ENCODE measurements around the gene NCKAP5.

NCKAP5 gene

GRCh38 chr2:133393895-133394294 lies 174.4 kb downstream of the NCKAP5 start:
- peaks cover 10% of the 10 kb centered on the region for H3K9me3 Mint-ChIP-seq
- H3K4me1 Mint-ChIP-seq: no peaks in the 10 kb centered on the region
- ATAC-seq (replicated peaks; ENCODE audit: extremely low read depth, poor library complexity, severe bottlenecking) (no peak), DNase-seq (ENCODE audit: low spot score in 2 of 2) (no peak)
- H3K27me3 Mint-ChIP-seq: no peaks in the 10 kb centered on the region
- H3K27ac Mint-ChIP-seq (ENCODE audit: low read depth): no peak overlapping the region
- no peaks in the 10 kb centered on the region for H3K36me3 Mint-ChIP-seq (ENCODE audit: insufficient read depth)
- no peak overlapping the region for H3K4me3 Mint-ChIP-seq

DNA sequence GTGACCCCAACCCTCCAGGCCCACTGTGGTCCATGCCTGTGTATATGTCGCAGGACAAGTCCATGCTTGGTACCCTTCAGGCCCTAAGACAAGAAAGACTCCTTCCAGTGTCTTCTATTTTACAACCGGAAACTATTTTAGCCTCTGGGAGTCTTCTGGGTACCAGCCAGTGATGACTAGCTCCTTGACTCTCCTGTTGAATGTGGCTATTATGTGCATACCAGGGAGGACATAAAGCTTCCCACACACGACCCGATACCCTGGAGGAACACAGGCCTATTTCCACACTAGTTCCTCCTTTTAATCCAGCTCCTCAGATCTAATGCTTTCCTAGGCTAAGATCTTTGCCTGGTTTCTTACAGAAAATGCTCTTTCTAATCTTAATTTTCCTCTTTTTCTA lies 178.1 kb downstream of the NCKAP5 start:
- Mint-ChIP-seq H3K9me3 (peaks cover 16% of the 10 kb centered on the region), H3K36me3 (ENCODE audit: insufficient read depth) (no peaks in the 10 kb centered on the region), H3K4me1 (no peaks in the 10 kb centered on the region), H3K27me3 (no peaks in the 10 kb centered on the region), H3K27ac (ENCODE audit: low read depth) (no peak overlapping the region), H3K4me3 (no peak overlapping the region)
- no peak for DNase-seq (ENCODE audit: low spot score in 2 of 2)
- ATAC-seq (replicated peaks; ENCODE audit: extremely low read depth, poor library complexity, severe bottlenecking): no peak

DNA sequence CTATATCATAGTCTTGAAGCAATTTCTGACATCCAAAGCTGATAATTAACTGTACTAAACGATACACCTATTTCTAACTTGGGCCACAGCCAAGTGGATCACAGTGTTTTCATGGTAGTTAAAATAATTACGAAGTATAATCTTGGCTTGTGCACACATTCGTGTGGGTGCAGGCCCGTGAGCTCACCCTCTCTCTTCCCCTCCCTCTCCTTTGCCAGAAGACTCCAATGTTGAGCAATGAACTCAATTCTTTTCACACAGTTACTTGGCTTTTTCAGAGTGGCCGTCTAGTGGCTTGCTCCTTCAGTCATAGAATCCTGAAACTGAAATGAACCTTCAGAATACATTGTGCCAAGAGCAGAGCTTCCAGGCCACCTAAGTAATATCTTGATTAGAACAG lies 178.7 kb downstream of the NCKAP5 start:
- peaks cover 16% of the 10 kb centered on the region for H3K9me3 Mint-ChIP-seq
- H3K4me3 Mint-ChIP-seq: no peak overlapping the region
- H3K4me1 Mint-ChIP-seq: no peaks in the 10 kb centered on the region
- ATAC-seq (replicated peaks; ENCODE audit: extremely low read depth, poor library complexity, severe bottlenecking) (no peak), DNase-seq (ENCODE audit: low spot score in 2 of 2) (no peak)
- H3K27me3 Mint-ChIP-seq: no peaks in the 10 kb centered on the region
- H3K36me3 Mint-ChIP-seq (ENCODE audit: insufficient read depth): no peaks in the 10 kb centered on the region
- H3K27ac Mint-ChIP-seq (ENCODE audit: low read depth): no peak overlapping the region

DNA sequence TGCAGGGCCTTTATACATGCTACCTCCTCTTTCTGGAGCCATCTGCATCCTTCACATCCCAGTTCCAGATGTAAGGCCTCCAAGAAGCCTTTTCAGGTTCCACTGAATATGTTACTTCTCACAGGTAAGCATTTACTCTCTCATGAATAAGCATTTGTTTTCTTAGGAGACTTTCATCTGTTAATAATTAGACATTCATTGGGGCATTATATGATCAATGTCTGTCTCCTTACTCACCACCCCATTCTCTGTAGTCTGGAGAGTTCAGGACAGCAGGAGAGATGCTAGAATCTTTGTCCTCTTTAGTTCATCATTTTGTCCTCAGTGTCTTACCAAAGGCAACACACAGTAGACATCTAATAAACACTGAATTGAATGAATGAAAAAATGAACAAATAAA lies 185.7 kb downstream of the NCKAP5 start:
- Mint-ChIP-seq H3K9me3 (peaks cover 17% of the 10 kb centered on the region), H3K27me3 (no peaks in the 10 kb centered on the region), H3K4me3 (no peak overlapping the region), H3K27ac (ENCODE audit: low read depth) (no peak overlapping the region), H3K36me3 (ENCODE audit: insufficient read depth) (no peaks in the 10 kb centered on the region), H3K4me1 (no peaks in the 10 kb centered on the region)
- no peak for ATAC-seq (replicated peaks; ENCODE audit: extremely low read depth, poor library complexity, severe bottlenecking)
- no peak for DNase-seq (ENCODE audit: low spot score in 2 of 2)

- no peak for ATAC-seq (replicated peaks; ENCODE audit: extremely low read depth, poor library complexity, severe bottlenecking)
- no peaks in the 10 kb centered on the region for H3K36me3 Mint-ChIP-seq (ENCODE audit: insufficient read depth)
- no peak overlapping the region for H3K4me3 Mint-ChIP-seq
- no peak for DNase-seq (ENCODE audit: low spot score in 2 of 2)
- H3K9me3 Mint-ChIP-seq: peaks cover 19% of the 10 kb centered on the region
- no peaks in the 10 kb centered on the region for H3K4me1 Mint-ChIP-seq
- H3K27ac Mint-ChIP-seq (ENCODE audit: low read depth): no peak overlapping the region
- no peaks in the 10 kb centered on the region for H3K27me3 Mint-ChIP-seq
These were observed 187.3 kb downstream of the NCKAP5 start for GRCh38 chr2:133380991-133381390.

- H3K4me3 Mint-ChIP-seq: no peak overlapping the region
- peaks cover 2% of the 10 kb centered on the region for H3K36me3 Mint-ChIP-seq (ENCODE audit: insufficient read depth)
- peaks cover 15% of the 10 kb centered on the region for H3K9me3 Mint-ChIP-seq
- H3K27me3 Mint-ChIP-seq: no peaks in the 10 kb centered on the region
- ATAC-seq (replicated peaks; ENCODE audit: extremely low read depth, poor library complexity, severe bottlenecking) (no peak), DNase-seq (ENCODE audit: low spot score in 2 of 2) (no peak)
- no peaks in the 10 kb centered on the region for H3K4me1 Mint-ChIP-seq
- no peak overlapping the region for H3K27ac Mint-ChIP-seq (ENCODE audit: low read depth)
These were observed 189.2 kb downstream of the NCKAP5 start for GRCh38 chr2:133378928-133379549.

- H3K4me1 Mint-ChIP-seq: no peaks in the 10 kb centered on the region
- no peak for ATAC-seq (replicated peaks; ENCODE audit: extremely low read depth, poor library complexity, severe bottlenecking)
- no peak overlapping the region for H3K27ac Mint-ChIP-seq (ENCODE audit: low read depth)
- peaks cover 2% of the 10 kb centered on the region for H3K36me3 Mint-ChIP-seq (ENCODE audit: insufficient read depth)
- DNase-seq (ENCODE audit: low spot score in 2 of 2): no peak
- no peaks in the 10 kb centered on the region for H3K27me3 Mint-ChIP-seq
- no peak overlapping the region for H3K4me3 Mint-ChIP-seq
- H3K9me3 Mint-ChIP-seq: peaks cover 15% of the 10 kb centered on the region
These were observed 189.9 kb downstream of the NCKAP5 start for GRCh38 chr2:133378386-133378785.

DNA sequence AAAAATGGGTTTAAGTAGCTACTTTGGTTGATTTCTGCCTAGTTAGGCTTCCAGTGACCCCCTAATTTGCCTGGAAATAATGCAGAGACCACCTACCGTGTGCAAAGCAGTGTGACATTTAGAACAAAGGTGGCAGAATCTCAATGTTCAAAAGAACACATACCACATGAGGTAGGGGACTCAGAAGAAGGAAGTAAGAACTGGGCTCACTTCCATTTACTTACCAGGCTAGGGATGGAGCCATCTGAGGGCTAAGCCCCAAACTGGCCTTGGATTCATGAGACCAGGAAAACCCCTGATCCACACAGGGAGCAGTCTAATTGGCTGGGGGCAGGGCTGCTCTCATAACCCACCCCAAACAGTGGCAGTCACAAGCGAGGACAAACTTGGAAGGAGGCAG lies 190.7 kb downstream of the NCKAP5 start:
- Mint-ChIP-seq H3K27ac (ENCODE audit: low read depth) (no peak overlapping the region), H3K27me3 (no peaks in the 10 kb centered on the region), H3K9me3 (peaks cover 15% of the 10 kb centered on the region), H3K36me3 (ENCODE audit: insufficient read depth) (peaks cover 2% of the 10 kb centered on the region), H3K4me1 (no peaks in the 10 kb centered on the region), H3K4me3 (no peak overlapping the region)
- DNase-seq (ENCODE audit: low spot score in 2 of 2) (no peak), ATAC-seq (replicated peaks; ENCODE audit: extremely low read depth, poor library complexity, severe bottlenecking) (no peak)

DNA sequence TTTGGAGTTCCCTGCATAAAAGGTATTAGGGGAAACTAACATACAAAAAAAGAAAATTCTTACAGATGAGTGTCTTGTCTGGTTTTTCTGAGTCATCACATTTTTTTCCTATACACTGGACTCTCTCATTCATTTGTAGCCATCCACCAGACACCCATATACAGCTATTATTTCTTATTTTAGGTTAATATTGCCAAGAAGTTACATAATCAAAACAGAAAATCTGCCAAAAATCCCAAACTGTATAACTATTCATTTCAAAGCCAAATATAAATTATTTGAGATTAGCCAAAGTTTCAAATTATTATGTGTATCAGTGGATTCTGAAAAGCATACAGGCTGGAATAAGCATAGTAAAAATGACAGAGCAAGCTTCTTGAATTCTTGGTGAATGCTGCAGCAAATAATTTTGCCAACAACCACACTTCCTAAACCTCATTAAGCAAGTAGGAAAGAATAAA lies 191.2 kb downstream of the NCKAP5 start:
- Mint-ChIP-seq H3K27ac (ENCODE audit: low read depth) (no peak overlapping the region), H3K9me3 (peaks cover 9% of the 10 kb centered on the region), H3K4me1 (no peaks in the 10 kb centered on the region), H3K27me3 (no peaks in the 10 kb centered on the region), H3K4me3 (no peak overlapping the region), H3K36me3 (ENCODE audit: insufficient read depth) (peaks cover 2% of the 10 kb centered on the region)
- DNase-seq (ENCODE audit: low spot score in 2 of 2): no peak
- no peak for ATAC-seq (replicated peaks; ENCODE audit: extremely low read depth, poor library complexity, severe bottlenecking)

- no peaks in the 10 kb centered on the region for H3K4me1 Mint-ChIP-seq
- H3K9me3 Mint-ChIP-seq: peaks cover 6% of the 10 kb centered on the region
- H3K27me3 Mint-ChIP-seq: no peaks in the 10 kb centered on the region
- no peak for ATAC-seq (replicated peaks; ENCODE audit: extremely low read depth, poor library complexity, severe bottlenecking)
- no peak for DNase-seq (ENCODE audit: low spot score in 2 of 2)
- no peak overlapping the region for H3K27ac Mint-ChIP-seq (ENCODE audit: low read depth)
- H3K36me3 Mint-ChIP-seq (ENCODE audit: insufficient read depth): peaks cover 2% of the 10 kb centered on the region
- H3K4me3 Mint-ChIP-seq: no peak overlapping the region
These were observed 193.5 kb downstream of the NCKAP5 start for GRCh38 chr2:133374781-133375180.

DNA sequence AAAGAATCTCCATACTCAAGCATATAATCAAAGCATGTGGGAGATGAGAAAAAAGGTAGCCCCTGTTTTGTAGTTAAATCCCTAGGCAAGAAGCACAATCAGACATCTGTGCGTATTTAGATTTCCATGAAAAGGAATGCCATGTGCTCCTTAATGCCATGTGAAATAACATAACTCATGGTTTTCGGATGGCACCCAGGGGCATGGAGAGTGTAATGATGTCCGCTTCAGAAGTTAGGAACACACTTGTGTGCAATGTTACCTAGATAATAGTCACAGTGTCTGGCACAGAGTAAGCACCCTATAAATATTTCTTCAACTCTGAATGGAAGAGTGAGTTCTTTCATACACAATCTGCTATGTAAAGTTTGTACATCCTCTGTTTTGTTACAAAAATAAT lies 197.0 kb downstream of the NCKAP5 start:
- no peak for DNase-seq (ENCODE audit: low spot score in 2 of 2)
- no peaks in the 10 kb centered on the region for H3K27me3 Mint-ChIP-seq
- H3K36me3 Mint-ChIP-seq (ENCODE audit: insufficient read depth): peaks cover 2% of the 10 kb centered on the region
- H3K4me1 Mint-ChIP-seq: no peaks in the 10 kb centered on the region
- no peak for ATAC-seq (replicated peaks; ENCODE audit: extremely low read depth, poor library complexity, severe bottlenecking)
- peaks cover 7% of the 10 kb centered on the region for H3K9me3 Mint-ChIP-seq
- H3K27ac Mint-ChIP-seq (ENCODE audit: low read depth): no peak overlapping the region
- H3K4me3 Mint-ChIP-seq: no peak overlapping the region

- DNase-seq (ENCODE audit: low spot score in 2 of 2) (no peak), ATAC-seq (replicated peaks; ENCODE audit: extremely low read depth, poor library complexity, severe bottlenecking) (no peak)
- H3K4me3 Mint-ChIP-seq: no peak overlapping the region
- no peaks in the 10 kb centered on the region for H3K4me1 Mint-ChIP-seq
- peaks cover 6% of the 10 kb centered on the region for H3K9me3 Mint-ChIP-seq
- H3K27me3 Mint-ChIP-seq: no peaks in the 10 kb centered on the region
- H3K36me3 Mint-ChIP-seq (ENCODE audit: insufficient read depth): peaks cover 2% of the 10 kb centered on the region
- no peak overlapping the region for H3K27ac Mint-ChIP-seq (ENCODE audit: low read depth)
These were observed 198.2 kb downstream of the NCKAP5 start for GRCh38 chr2:133369901-133370658.

DNA sequence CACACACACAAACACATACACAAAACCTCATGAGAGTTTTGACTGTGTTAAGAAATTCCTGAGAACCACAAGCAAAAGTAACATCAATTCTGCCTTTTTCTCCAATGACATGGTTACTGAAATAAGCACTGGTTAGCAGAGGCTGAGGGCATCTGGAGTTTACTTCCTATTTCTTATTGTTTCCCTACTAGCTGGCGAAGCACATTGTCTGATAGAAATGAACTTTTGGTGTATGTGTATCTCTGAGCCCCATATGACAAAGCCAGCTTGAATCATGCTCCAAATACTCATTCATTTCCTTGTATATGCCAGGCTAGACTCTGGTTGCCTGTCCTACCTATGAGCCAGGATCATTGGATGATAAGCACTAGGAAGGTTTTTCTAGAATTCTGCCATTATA lies 203.1 kb downstream of the NCKAP5 start:
- no peak for DNase-seq (ENCODE audit: low spot score in 2 of 2)
- Mint-ChIP-seq H3K4me3 (no peak overlapping the region), H3K27me3 (no peaks in the 10 kb centered on the region), H3K27ac (ENCODE audit: low read depth) (no peak overlapping the region), H3K9me3 (peaks cover 21% of the 10 kb centered on the region), H3K4me1 (no peaks in the 10 kb centered on the region), H3K36me3 (ENCODE audit: insufficient read depth) (no peaks in the 10 kb centered on the region)
- no peak for ATAC-seq (replicated peaks; ENCODE audit: extremely low read depth, poor library complexity, severe bottlenecking)
